Astrocyte of the cerebellum (primary cell): Measurements from ENCODE around the gene DOCK6.

Source experiments
- DNase-seq: peaks from one replicate; pipeline ENCODE4 v3.0.0-alpha.2; 2011; ENCODE audit warnings: low read depth
- H3K4me3 ChIP-seq: 2 replicates; pipeline ENCODE4 v1.5.1; 2011; ENCODE audit warnings: mild to moderate bottlenecking, low read depth, low read length, moderate library complexity
- in situ Hi-C: cut with HindIII; loops from 2 replicates; pipeline ENCODE4 v1.10.0; 2017; ENCODE audit warnings: low sequenced_read_pairs
- TF ChIP-seq, protein P1 (sequence below): IDR thresholded peaks from 2 replicates; pipeline ENCODE4 v1.5.1; 2012; ENCODE audit warnings: low read length, low read depth, moderate library complexity, mild to moderate bottlenecking; ENCODE audit errors: missing control alignments

Gene DOCK6

DNA sequence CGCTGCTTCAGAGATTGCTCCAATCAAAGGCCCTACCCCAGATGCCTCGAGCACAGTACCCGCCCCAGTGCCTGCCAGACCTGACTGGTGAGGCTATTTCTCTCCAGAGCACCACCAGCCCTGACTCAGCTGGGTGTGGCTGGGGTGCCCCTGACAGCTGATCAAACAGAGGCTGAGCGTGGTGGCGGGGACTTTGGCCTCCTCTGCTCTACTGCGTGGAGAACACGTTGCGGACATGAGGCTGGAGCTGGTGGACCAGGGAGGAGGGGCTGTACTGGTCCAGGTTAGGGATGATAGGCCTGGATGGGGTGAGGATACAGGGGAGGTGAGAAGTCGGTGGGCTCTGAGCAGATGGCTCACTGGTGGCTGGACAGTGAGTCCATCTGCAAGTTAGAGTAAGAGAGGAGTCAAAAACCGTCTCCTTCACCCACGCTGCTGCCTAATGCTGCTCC is 3.5 kb upstream of the DOCK6 start:
- TF ChIP-seq, protein P1, sequence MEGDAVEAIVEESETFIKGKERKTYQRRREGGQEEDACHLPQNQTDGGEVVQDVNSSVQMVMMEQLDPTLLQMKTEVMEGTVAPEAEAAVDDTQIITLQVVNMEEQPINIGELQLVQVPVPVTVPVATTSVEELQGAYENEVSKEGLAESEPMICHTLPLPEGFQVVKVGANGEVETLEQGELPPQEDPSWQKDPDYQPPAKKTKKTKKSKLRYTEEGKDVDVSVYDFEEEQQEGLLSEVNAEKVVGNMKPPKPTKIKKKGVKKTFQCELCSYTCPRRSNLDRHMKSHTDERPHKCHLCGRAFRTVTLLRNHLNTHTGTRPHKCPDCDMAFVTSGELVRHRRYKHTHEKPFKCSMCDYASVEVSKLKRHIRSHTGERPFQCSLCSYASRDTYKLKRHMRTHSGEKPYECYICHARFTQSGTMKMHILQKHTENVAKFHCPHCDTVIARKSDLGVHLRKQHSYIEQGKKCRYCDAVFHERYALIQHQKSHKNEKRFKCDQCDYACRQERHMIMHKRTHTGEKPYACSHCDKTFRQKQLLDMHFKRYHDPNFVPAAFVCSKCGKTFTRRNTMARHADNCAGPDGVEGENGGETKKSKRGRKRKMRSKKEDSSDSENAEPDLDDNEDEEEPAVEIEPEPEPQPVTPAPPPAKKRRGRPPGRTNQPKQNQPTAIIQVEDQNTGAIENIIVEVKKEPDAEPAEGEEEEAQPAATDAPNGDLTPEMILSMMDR, result no peak
- no peak overlapping the region for H3K4me3 ChIP-seq
- DNase-seq, result no peak
- in situ Hi-C loops, result no loop called here

DNA sequence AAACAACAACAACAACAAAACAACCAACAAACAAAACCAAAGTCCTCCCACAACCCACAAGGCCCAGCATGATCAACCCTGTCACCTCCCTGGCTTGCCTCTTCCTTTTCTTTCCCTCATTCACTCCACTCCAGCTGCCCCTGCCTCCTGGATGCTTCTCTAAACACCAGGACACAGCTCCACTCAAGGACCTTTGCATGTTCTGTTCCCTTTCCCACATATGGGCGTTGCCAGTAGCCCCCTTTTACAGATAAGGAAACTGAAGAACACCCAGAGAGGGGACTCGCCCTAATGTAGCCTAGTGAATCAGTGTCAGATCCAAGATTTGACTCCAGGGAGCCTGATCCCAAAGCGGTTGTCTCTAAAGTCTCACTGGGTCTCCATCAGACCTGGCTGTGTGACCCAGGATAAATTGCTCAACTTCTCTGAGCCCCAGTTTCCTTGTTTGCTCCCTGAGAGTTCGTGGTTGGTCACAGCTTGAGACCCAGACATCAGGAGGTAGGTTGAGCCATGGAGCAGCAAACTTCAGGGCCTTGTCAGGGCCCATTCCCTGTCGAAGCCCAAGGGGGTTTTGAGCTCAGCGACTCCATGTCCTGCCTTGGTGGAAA is 3.0 kb upstream of the DOCK6 start:
- TF ChIP-seq, protein P1, result no peak
- in situ Hi-C loops, result no loop called here
- no peak overlapping the region for H3K4me3 ChIP-seq
- DNase-seq, result no peak

DNA sequence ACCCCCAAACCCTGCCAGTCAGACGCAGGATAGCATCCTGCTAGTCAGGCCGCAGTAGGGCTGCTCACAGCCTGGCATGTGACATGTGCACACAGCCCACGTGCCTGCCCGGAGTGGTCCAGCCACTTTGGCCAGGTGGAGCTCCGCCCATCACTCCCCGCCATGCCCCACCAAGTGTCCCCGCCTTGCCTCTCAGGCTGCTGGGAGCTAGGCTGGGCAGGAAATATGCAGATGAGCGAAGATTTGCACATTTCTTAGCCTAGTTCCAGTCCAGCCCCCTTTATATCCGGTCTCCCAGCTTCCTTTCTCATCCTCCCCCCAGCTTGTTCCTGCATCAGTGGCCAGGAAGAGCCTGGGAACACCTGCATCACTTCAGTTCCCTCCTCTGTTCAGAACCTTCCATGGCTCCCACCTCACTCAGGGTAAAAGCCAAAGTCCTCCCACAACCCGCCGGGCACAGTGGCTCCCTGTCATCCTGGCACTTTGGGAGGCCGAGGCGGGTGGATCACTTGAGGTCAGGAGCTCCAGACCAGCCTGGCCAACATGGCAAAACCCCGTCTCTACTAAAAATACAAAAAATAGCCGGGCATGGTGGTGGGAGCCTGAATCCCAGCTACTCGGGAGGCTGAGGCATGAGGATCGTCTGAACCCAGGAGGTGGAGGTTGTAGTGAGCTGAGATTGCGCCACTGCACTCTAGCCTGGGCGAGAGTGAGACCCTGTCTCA is 2.3 kb upstream of the DOCK6 start:
- TF ChIP-seq, protein P1, result no peak
- no peak for DNase-seq
- H3K4me3 ChIP-seq, result no peak overlapping the region
- in situ Hi-C loops, result no loop called here

GRCh38 chr19:11263726-11264125 is 1.4 kb upstream of the DOCK6 start:
- DNase-seq, result no peak
- in situ Hi-C loops, result no loop called here
- TF ChIP-seq, protein P1, result no peak
- H3K4me3 ChIP-seq, result no peak overlapping the region

- TF ChIP-seq, protein P1, result no peak
- in situ Hi-C loops, result no loop called here
- H3K4me3 ChIP-seq, result peak overlapping the region; percentile 61
- no peak for DNase-seq
Observed at GRCh38 chr19:11261431-11261970, 823 bp downstream of the DOCK6 start.

DNA sequence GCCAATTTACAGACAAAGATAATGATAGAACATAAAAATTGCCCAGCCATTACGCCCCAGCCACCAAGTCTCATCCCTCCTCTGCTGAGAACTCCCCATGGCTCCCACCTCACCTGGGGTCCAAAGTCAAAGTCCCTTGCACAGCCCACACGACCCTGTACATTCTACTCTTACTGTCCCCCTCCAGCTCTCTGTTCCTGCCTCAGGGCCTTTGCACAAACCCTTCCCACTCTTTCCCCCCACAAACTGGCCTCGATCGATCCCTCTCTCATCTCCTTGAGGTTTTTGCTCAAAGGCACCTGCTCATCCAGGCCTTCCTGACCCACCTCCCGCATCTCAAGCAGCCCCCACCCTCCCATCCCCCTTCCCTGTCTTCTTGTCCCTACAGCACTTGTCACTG is 1.3 kb downstream of the DOCK6 start:
- H3K4me3 ChIP-seq, result no peak overlapping the region
- TF ChIP-seq, protein P1, result no peak
- in situ Hi-C loops, result no loop called here
- DNase-seq, result no peak
